HEK293 (cell line): Measurements from ENCODE around the gene GEN1.

Experiments
- CTCF ChIA-PET: fragments of 350-600 bp; formaldehyde crosslinking; extraction: SDS; loops from one replicate; lab custom pipeline; 2021; ENCODE audit warnings: antibody characterized with exemption; lab: Yijun Ruan, JAX
- POLR2A ChIA-PET: fragments of 300-600 bp; formaldehyde crosslinking; extraction: SDS; loops from one replicate; lab custom pipeline; 2020; ENCODE audit warnings: antibody characterized with exemption, inconsistent platforms; lab: Yijun Ruan, JAX
- H3K27ac ChIP-seq: fragments of 200-500 bp; sonication (Bioruptor generic); 2 replicates; pipeline ENCODE4 v1.5.1; 2014; ENCODE audit warnings: low read depth, low read length, control low read depth, inconsistent platforms; ENCODE audit errors: extremely low read depth
- H3K36me3 ChIP-seq, 2 experiments: fragments of 200-500 bp in 1 of 2; sonication (Bioruptor generic) in 1 of 2; 1 replicate in 1 of 2; 2 replicates in 1 of 2; pipeline ENCODE4 v1.5.1; 2014 to 2017; ENCODE audit warnings: inconsistent platforms in 2 of 2, low read length in 2 of 2; ENCODE audit not compliant: control insufficient read depth in 2 of 2, insufficient read depth in 1 of 2
- H3K4me1 ChIP-seq: fragments of 200-500 bp; sonication (Bioruptor generic); 2 replicates; pipeline ENCODE4 v1.5.1; 2014; ENCODE audit warnings: mild to moderate bottlenecking, low read length, inconsistent platforms; ENCODE audit not compliant: control insufficient read depth, insufficient read depth
- H3K4me3 ChIP-seq: 2 replicates; pipeline ENCODE4 v1.5.1; 2011; ENCODE audit warnings: low read depth, mild to moderate bottlenecking, control low read depth, low read length, moderate library complexity
- H3K9me3 ChIP-seq: fragments of 200-500 bp; sonication (Bioruptor generic); 2 replicates; pipeline ENCODE4 v1.5.1; 2014; ENCODE audit warnings: low read depth, low read length, inconsistent platforms; ENCODE audit not compliant: control insufficient read depth, insufficient read depth
- MEIS1 ChIP-seq: sonication (generic); formaldehyde crosslinking; IDR thresholded peaks from 2 replicates; pipeline ENCODE4 v1.8.1; 2022; ENCODE audit warnings: missing genetic modification reagents, mild to moderate bottlenecking, borderline replicate concordance
- PRDM1 ChIP-seq: fragments of 450-650 bp; formaldehyde crosslinking; IDR thresholded peaks from 2 replicates; pipeline ENCODE4; 2016; ENCODE audit warnings: missing biosample characterization, missing genetic modification characterization
- RBAK ChIP-seq: fragments of 450-650 bp; formaldehyde crosslinking; IDR thresholded peaks from 2 replicates; pipeline ENCODE4 v1.5.1; 2016; ENCODE audit warnings: missing biosample characterization, missing genetic modification characterization
- SP2 ChIP-seq: fragments of 450-650 bp; formaldehyde crosslinking; IDR thresholded peaks from 2 replicates; pipeline ENCODE4 v1.5.1; 2016; ENCODE audit warnings: missing biosample characterization, missing genetic modification characterization
- ZBTB20 ChIP-seq: fragments of 450-650 bp; formaldehyde crosslinking; IDR thresholded peaks from 2 replicates; pipeline ENCODE4 v1.5.1; 2016; ENCODE audit warnings: missing biosample characterization, missing genetic modification characterization
- ZBTB48 ChIP-seq: fragments of 450-650 bp; formaldehyde crosslinking; IDR thresholded peaks from 2 replicates; pipeline ENCODE4 v1.5.1; 2016; ENCODE audit warnings: missing biosample characterization, missing genetic modification characterization
- ZNF10 ChIP-seq: fragments of 450-650 bp; formaldehyde crosslinking; IDR thresholded peaks from 2 replicates; pipeline ENCODE4 v1.5.1; 2017; ENCODE audit warnings: missing biosample characterization, missing genetic modification characterization
- ZNF146 ChIP-seq: fragments of 450-650 bp; formaldehyde crosslinking; IDR thresholded peaks from 2 replicates; pipeline ENCODE4 v1.5.1; 2016; ENCODE audit warnings: missing biosample characterization, missing genetic modification characterization
- ZNF19 ChIP-seq: fragments of 450-650 bp; formaldehyde crosslinking; IDR thresholded peaks from 2 replicates; pipeline ENCODE4; 2016; ENCODE audit warnings: missing biosample characterization, missing genetic modification characterization, low read depth
- ZNF292 ChIP-seq: fragments of 450-650 bp; formaldehyde crosslinking; IDR thresholded peaks from 2 replicates; pipeline ENCODE4 v1.5.1; 2016; ENCODE audit warnings: low read depth, missing biosample characterization, missing genetic modification characterization, borderline replicate concordance
- ZNF341 ChIP-seq: fragments of 450-650 bp; formaldehyde crosslinking; IDR thresholded peaks from 2 replicates; pipeline ENCODE4; 2016; ENCODE audit warnings: low read depth, missing biosample characterization, missing genetic modification characterization
- ZNF350 ChIP-seq: fragments of 450-650 bp; formaldehyde crosslinking; IDR thresholded peaks from 2 replicates; pipeline ENCODE4 v1.5.0; 2017; ENCODE audit warnings: missing biosample characterization, mild to moderate bottlenecking, missing genetic modification characterization
- ZNF354C ChIP-seq: fragments of 450-650 bp; formaldehyde crosslinking; IDR thresholded peaks from 2 replicates; pipeline ENCODE4 v1.5.1; 2016; ENCODE audit warnings: missing biosample characterization, missing genetic modification characterization, low read depth, borderline replicate concordance
- ZNF416 ChIP-seq: fragments of 450-650 bp; formaldehyde crosslinking; IDR thresholded peaks from 2 replicates; pipeline ENCODE4 v1.5.1; 2016; ENCODE audit warnings: missing biosample characterization, missing genetic modification characterization
- ZNF423 ChIP-seq: fragments of 450-650 bp; formaldehyde crosslinking; IDR thresholded peaks from 2 replicates; pipeline ENCODE4 v1.5.1; 2016; ENCODE audit warnings: missing biosample characterization, missing genetic modification characterization
- ZNF544 ChIP-seq: fragments of 450-650 bp; formaldehyde crosslinking; IDR thresholded peaks from 2 replicates; pipeline ENCODE4 v1.5.0; 2017; ENCODE audit warnings: missing biosample characterization, missing genetic modification characterization
- ZNF549 ChIP-seq: fragments of 450-650 bp; IDR thresholded peaks from 2 replicates; pipeline ENCODE4 v1.5.1; 2018; ENCODE audit warnings: missing biosample characterization, missing genetic modification characterization, mild to moderate bottlenecking, inconsistent platforms, moderate library complexity
- ZNF558 ChIP-seq: fragments of 450-650 bp; formaldehyde crosslinking; IDR thresholded peaks from 2 replicates; pipeline ENCODE4 v1.5.1; 2016; ENCODE audit warnings: missing biosample characterization, missing genetic modification characterization
- ZNF571 ChIP-seq: fragments of 450-650 bp; formaldehyde crosslinking; IDR thresholded peaks from 2 replicates; pipeline ENCODE4 v1.5.0; 2017; ENCODE audit warnings: missing biosample characterization, missing genetic modification characterization
- ZNF707 ChIP-seq: fragments of 450-650 bp; formaldehyde crosslinking; IDR thresholded peaks from 2 replicates; pipeline ENCODE4 v1.5.1; 2016; ENCODE audit warnings: missing biosample characterization, missing genetic modification characterization
- ZNF768 ChIP-seq: fragments of 450-650 bp; formaldehyde crosslinking; IDR thresholded peaks from 2 replicates; pipeline ENCODE4 v1.5.1; 2018; ENCODE audit warnings: missing biosample characterization, mild to moderate bottlenecking, missing genetic modification characterization
- ZSCAN23 ChIP-seq: fragments of 450-650 bp; formaldehyde crosslinking; IDR thresholded peaks from 2 replicates; pipeline ENCODE4 v1.5.1; 2016; ENCODE audit warnings: missing biosample characterization, missing genetic modification characterization
- TF ChIP-seq, protein P1 (sequence below): fragments of 450-650 bp; formaldehyde crosslinking; conservative IDR thresholded peaks from 2 replicates; pipeline ENCODE4 v1.5.1; 2016; ENCODE audit warnings: low read depth, missing biosample characterization, missing genetic modification characterization
- TF ChIP-seq, protein P2 (sequence below): fragments of 450-650 bp; formaldehyde crosslinking; IDR thresholded peaks from 2 replicates; pipeline ENCODE4 v1.5.1; 2016; ENCODE audit warnings: missing biosample characterization, missing genetic modification characterization
- TF ChIP-seq, protein P3 (sequence below): fragments of 450-650 bp; formaldehyde crosslinking; IDR thresholded peaks from 2 replicates; pipeline ENCODE4 v1.5.1; 2016; ENCODE audit warnings: missing biosample characterization, missing genetic modification characterization

GEN1 gene

DNA sequence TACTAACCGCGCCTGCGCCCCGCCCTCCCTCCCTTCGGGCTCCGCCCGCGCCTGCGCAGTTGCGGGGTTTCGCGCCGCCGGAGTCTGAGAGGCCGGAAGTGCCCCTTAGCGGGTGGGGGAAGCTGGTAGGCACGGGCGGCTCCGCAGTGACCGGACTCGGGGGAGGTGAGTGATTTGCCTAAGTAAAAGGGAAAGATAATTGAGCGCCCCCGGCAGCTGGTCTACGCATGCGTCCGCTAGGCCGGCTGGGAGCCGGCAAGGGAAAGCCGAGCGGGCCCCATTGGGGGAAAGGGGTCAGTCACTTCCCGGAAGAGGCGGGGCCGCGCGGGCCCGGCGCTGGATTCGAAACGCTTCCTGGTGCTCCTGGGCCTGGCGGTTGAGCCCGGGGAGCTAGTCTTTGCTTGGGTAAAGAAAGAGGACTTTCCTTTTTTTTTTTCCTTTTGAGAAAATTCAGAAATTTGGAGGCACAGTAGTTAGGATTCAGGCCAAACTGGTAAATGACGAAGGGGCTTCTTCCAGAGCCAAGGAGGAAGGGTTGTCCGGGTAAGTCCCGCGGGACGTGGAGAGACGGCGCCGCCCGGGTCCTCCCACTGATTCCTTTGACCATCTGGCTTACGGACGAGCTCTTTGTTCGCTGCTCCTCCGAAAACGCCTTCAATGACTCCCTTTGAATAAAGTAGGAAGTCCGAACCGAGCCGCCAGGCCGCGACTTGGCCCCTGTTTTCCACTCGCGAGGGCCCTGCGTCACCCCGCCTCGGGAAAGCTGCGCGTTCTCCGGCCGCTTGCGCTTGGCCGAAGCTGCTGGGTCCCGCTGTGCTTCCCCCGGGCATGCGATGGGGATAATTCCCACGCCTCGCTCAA lies at the start of gene GEN1, which contains the start of gene SMC6 (continued):
- TF ChIP-seq, protein P1, sequence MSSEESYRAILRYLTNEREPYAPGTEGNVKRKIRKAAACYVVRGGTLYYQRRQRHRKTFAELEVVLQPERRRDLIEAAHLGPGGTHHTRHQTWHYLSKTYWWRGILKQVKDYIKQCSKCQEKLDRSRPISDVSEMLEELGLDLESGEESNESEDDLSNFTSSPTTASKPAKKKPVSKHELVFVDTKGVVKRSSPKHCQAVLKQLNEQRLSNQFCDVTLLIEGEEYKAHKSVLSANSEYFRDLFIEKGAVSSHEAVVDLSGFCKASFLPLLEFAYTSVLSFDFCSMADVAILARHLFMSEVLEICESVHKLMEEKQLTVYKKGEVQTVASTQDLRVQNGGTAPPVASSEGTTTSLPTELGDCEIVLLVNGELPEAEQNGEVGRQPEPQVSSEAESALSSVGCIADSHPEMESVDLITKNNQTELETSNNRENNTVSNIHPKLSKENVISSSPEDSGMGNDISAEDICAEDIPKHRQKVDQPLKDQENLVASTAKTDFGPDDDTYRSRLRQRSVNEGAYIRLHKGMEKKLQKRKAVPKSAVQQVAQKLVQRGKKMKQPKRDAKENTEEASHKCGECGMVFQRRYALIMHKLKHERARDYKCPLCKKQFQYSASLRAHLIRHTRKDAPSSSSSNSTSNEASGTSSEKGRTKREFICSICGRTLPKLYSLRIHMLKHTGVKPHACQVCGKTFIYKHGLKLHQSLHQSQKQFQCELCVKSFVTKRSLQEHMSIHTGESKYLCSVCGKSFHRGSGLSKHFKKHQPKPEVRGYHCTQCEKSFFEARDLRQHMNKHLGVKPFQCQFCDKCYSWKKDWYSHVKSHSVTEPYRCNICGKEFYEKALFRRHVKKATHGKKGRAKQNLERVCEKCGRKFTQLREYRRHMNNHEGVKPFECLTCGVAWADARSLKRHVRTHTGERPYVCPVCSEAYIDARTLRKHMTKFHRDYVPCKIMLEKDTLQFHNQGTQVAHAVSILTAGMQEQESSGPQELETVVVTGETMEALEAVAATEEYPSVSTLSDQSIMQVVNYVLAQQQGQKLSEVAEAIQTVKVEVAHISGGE (tag by site-specific recombination), result peak; percentile 83
- TF ChIP-seq ZNF571 (tag by site-specific recombination) (no peak), ZNF558 (tag by site-specific recombination) (no peak), PRDM1 (tag by site-specific recombination) (peak; percentile 53; the same call in 1 of the 2 replicates), ZNF350 (no peak), SP2 (tag by site-specific recombination) (peak; percentile 76), ZBTB20 (tag by site-specific recombination) (peak; percentile 65; the same call in 1 of the 2 replicates)

DNA sequence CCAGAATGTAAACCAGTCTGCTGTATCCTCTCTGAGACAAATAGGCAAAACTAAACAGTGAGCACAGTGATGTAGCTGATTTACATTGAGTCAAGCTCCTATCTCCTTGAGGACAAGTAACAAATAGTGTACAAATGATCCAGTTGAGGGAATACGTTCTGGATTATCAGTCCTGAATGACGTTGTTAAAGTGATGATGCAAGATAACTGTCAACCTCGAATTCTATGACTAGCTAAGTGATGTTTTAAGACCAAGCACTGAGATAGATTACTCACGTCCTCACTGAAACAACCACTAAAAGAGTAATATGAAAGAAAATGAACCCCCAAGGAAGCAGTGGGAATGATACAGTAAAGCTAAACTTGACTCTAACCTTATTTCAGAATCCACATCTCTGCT lies 47.1 kb upstream of the GEN1 start:
- TF ChIP-seq ZBTB48 (tag by site-specific recombination), result no peak
- TF ChIP-seq RBAK (tag by site-specific recombination), result no peak
- TF ChIP-seq ZNF423 (tag by site-specific recombination), result no peak
- H3K36me3 ChIP-seq, result peaks cover 54 to 71% of the 10 kb centered on the region in 2 experiments
- CTCF ChIA-PET, result interaction anchor here (1.1 kb wide), 1 partner anchor 13 kb away, joined by 3 read pairs; no protein-coding TSS in a partner anchor

DNA sequence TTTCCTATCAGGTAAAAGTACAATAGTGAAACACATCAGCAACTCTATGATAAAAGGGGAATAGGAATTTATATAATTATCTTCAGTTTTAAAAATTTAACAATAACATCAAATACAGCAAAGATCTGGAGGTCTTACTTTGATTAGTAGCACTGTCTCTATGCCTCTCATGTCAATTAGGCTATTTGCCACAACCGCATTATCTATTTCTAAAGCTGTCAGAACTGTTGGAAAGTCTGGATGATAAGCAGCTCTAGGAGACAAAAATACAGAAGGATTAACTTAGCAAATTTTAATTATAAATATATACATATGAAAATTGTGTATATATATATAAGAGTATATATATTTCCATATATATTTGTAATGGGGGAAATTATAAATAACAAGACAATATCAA lies 45.4 kb upstream of the GEN1 start:
- peaks cover 52 to 78% of the 10 kb centered on the region in 2 experiments for H3K36me3 ChIP-seq
- ChIA-PET POLR2A (no interaction called here), CTCF (interaction anchor here (0.7 to 2.3 kb wide), 2 partner anchors 11 to 13 kb away, joined by 5 to 19 read pairs; no protein-coding TSS in a partner anchor)
- H3K27ac ChIP-seq, result no peak overlapping the region
- no peaks in the 10 kb centered on the region for H3K9me3 ChIP-seq
- no peak overlapping the region for H3K4me3 ChIP-seq
- no peaks in the 10 kb centered on the region for H3K4me1 ChIP-seq
- TF ChIP-seq ZNF416 (tag by site-specific recombination), result no peak
- no peak for TF ChIP-seq ZNF341 (tag by site-specific recombination)
- no peak for TF ChIP-seq ZSCAN23
- TF ChIP-seq ZNF292 (tag by site-specific recombination), result no peak
- TF ChIP-seq, protein P2, sequence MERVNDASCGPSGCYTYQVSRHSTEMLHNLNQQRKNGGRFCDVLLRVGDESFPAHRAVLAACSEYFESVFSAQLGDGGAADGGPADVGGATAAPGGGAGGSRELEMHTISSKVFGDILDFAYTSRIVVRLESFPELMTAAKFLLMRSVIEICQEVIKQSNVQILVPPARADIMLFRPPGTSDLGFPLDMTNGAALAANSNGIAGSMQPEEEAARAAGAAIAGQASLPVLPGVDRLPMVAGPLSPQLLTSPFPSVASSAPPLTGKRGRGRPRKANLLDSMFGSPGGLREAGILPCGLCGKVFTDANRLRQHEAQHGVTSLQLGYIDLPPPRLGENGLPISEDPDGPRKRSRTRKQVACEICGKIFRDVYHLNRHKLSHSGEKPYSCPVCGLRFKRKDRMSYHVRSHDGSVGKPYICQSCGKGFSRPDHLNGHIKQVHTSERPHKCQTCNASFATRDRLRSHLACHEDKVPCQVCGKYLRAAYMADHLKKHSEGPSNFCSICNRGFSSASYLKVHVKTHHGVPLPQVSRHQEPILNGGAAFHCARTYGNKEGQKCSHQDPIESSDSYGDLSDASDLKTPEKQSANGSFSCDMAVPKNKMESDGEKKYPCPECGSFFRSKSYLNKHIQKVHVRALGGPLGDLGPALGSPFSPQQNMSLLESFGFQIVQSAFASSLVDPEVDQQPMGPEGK (tag by site-specific recombination), result no peak
- no peak for TF ChIP-seq ZNF146 (tag by site-specific recombination)
- TF ChIP-seq ZNF10 (tag by site-specific recombination), result no peak
- TF ChIP-seq ZNF19 (tag by site-specific recombination), result no peak
- TF ChIP-seq, protein P3, sequence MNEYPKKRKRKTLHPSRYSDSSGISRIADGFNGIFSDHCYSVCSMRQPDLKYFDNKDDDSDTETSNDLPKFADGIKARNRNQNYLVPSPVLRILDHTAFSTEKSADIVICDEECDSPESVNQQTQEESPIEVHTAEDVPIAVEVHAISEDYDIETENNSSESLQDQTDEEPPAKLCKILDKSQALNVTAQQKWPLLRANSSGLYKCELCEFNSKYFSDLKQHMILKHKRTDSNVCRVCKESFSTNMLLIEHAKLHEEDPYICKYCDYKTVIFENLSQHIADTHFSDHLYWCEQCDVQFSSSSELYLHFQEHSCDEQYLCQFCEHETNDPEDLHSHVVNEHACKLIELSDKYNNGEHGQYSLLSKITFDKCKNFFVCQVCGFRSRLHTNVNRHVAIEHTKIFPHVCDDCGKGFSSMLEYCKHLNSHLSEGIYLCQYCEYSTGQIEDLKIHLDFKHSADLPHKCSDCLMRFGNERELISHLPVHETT (tag by site-specific recombination), result no peak
- no peak for TF ChIP-seq MEIS1 (CRISPR knock-in tag)
- no peak for TF ChIP-seq ZNF768 (tag by site-specific recombination)
- no peak for TF ChIP-seq ZNF354C (tag by site-specific recombination)
- TF ChIP-seq ZNF549 (tag by site-specific recombination), result no peak
- TF ChIP-seq ZNF544, result no peak
- no peak for TF ChIP-seq ZNF707 (tag by site-specific recombination)

More for the DNA sequence above, 47.1 kb upstream of the GEN1 start:
- no peaks in the 10 kb centered on the region for H3K4me1 ChIP-seq
- H3K4me3 ChIP-seq, result no peak overlapping the region
- H3K9me3 ChIP-seq, result no peaks in the 10 kb centered on the region
- H3K27ac ChIP-seq, result no peak overlapping the region
- POLR2A ChIA-PET, result no interaction called here
